NCI-H2227 (cell line): ENCODE data around the gene CTNNA1.

ENCODE experiments used
- DNase-seq: peaks from one replicate; lab custom pipeline; 2025; ENCODE audit not compliant: unreplicated experiment; lab: John Stamatoyannopoulos, UW

Gene CTNNA1

GRCh38 chr5:138956801-138957200 lies 203.6 kb downstream of the CTNNA1 start:
- no peak for DNase-seq

- DNase-seq, result no peak
Measured at GRCh38 chr5:138960145-138960692, 207.0 kb downstream of the CTNNA1 start.

- DNase-seq, result no peak
Measured at GRCh38 chr5:138961221-138961620, 208.0 kb downstream of the CTNNA1 start.

GRCh38 chr5:138961729-138962128 lies 208.5 kb downstream of the CTNNA1 start:
- no peak for DNase-seq

- DNase-seq, result no peak
Measured at GRCh38 chr5:138962614-138963370, 209.6 kb downstream of the CTNNA1 start.

- DNase-seq, result peak; percentile 55
Measured at GRCh38 chr5:138963763-138964371, 210.6 kb downstream of the CTNNA1 start.

GRCh38 chr5:138964647-138965201 lies 211.5 kb downstream of the CTNNA1 start:
- no peak for DNase-seq

- no peak for DNase-seq
Measured at GRCh38 chr5:138965626-138966025, 212.4 kb downstream of the CTNNA1 start.

- no peak for DNase-seq
Measured at GRCh38 chr5:138966236-138966985, 213.2 kb downstream of the CTNNA1 start.

- no peak for DNase-seq
Measured at GRCh38 chr5:138967791-138968448, 214.7 kb downstream of the CTNNA1 start.

GRCh38 chr5:138968601-138969000 lies 215.4 kb downstream of the CTNNA1 start:
- DNase-seq, result no peak

GRCh38 chr5:138969323-138970002 lies 216.2 kb downstream of the CTNNA1 start:
- no peak for DNase-seq

GRCh38 chr5:138972230-138972629 lies 219.0 kb downstream of the CTNNA1 start:
- no peak for DNase-seq

- no peak for DNase-seq
Measured at GRCh38 chr5:138972836-138973235, 219.6 kb downstream of the CTNNA1 start.

- DNase-seq, result peak; percentile 22
Measured at GRCh38 chr5:138974227-138975063, 221.2 kb downstream of the CTNNA1 start.

- DNase-seq, result peak; percentile 43
Measured at GRCh38 chr5:138975098-138975847, 222.0 kb downstream of the CTNNA1 start.

- no peak for DNase-seq
Measured at GRCh38 chr5:138978080-138978479, 224.9 kb downstream of the CTNNA1 start.

- DNase-seq, result no peak
Measured at GRCh38 chr5:138978581-138978980, 225.4 kb downstream of the CTNNA1 start.
